ENCODE data around the gene APH1A.
"Not testable (repeated sequence)": the region's sequence is repeated elsewhere in the genome, so short reads cannot be mapped to it uniquely, and the experiment has no call there.

DNA sequence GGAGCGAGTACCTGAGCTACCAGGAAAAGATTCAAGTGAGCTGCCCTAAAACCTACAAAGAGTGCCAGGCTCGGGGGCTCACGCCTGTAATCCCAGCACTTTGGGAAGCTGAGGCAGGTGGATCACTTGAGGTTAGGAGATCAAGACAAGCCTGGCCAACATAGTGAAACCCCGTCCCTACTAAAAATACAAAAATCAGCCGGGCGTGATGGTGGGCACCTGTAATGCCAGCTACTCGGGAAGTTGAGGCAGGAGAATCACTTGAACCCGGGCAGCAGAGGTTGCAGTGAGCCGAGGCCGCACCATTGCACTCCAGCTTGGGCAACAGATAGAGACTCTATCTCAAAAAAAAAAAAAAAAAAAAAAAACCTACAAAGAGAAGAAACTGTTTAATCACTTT lies 35.9 kb downstream of the APH1A start:
- TF ChIP-seq POLR2AphosphoS5, POLR2A (IDR thresholded peaks at IDR 0.05): not testable (repeated sequence)
